Endothelial cell of umbilical vein (primary cell): ENCODE data around the gene CAMK2B. TPM values are rescaled to one million over a fixed set of nuclear protein-coding genes. Genes with fewer than 3 reads are reported as not detected.

ENCODE experiments used
- BruUV-seq: library from RNA; stranded (reverse); fragments of 400-500 nt; replicated peaks from 2 replicates; lab custom pipeline; 2021; lab: Mats Ljungman, UMichigan
- CTCF ChIA-PET: fragments of 300-600, 350-600 bp; sonication (Branson Sonifier 250); formaldehyde crosslinking; loops from one replicate; lab custom pipeline; 2021; ENCODE audit warnings: antibody characterized with exemption, inconsistent platforms; lab: Charles Lee
- POLR2A ChIA-PET: fragments of 300-600, 350-600 bp; sonication (Branson Sonifier 250); formaldehyde crosslinking; loops from one replicate; lab custom pipeline; 2021; ENCODE audit warnings: antibody characterized with exemption, inconsistent platforms; lab: Charles Lee
- DNase-seq: peaks from one replicate; pipeline ENCODE4 v3.0.0-alpha.2; 2011; ENCODE audit warnings: low read depth, low spot score
- FAIRE-seq: peaks from 2 replicates; lab custom pipeline; 2011; peaks lifted over from hg19 to GRCh38; lab: Jason Lieb, UNC
- H2AFZ ChIP-seq: 2 replicates; pipeline ENCODE4 v1.6.0; 2012; ENCODE audit warnings: low read depth, low read length, control low read depth, inconsistent platforms
- H3K27ac ChIP-seq: 2 replicates; pipeline ENCODE4 v1.5.1; 2011; ENCODE audit warnings: low read depth, mild to moderate bottlenecking, control low read depth, low read length, moderate library complexity; ENCODE audit not compliant: insufficient read depth
- H3K27me3 ChIP-seq, 2 experiments: 2 replicates each; pipeline versions ENCODE4 v1.6.0 to v1.6.1; 2011; ENCODE audit warnings: low read length in 2 of 2, mixed read lengths in 1 of 2; ENCODE audit not compliant: control insufficient read depth in 2 of 2, insufficient read depth in 2 of 2
- H3K36me3 ChIP-seq, 2 experiments: 2 replicates in 1 of 2; 3 replicates in 1 of 2; pipeline ENCODE4 v1.5.1; 2011; ENCODE audit warnings: low read length in 2 of 2, mild to moderate bottlenecking in 1 of 2, moderate library complexity in 1 of 2; ENCODE audit not compliant: control insufficient read depth in 2 of 2, insufficient read depth in 2 of 2; ENCODE audit errors: extremely low read depth in 1 of 2
- H3K4me1 ChIP-seq: 3 replicates; pipeline ENCODE4 v1.5.1; 2011; ENCODE audit warnings: mild to moderate bottlenecking, low read length; ENCODE audit not compliant: control insufficient read depth, insufficient read depth; ENCODE audit errors: extremely low read depth
- H3K4me2 ChIP-seq: 2 replicates; pipeline ENCODE4 v1.6.1; 2011; ENCODE audit warnings: low read length, control low read depth, mixed read lengths; ENCODE audit not compliant: insufficient read depth
- H3K4me3 ChIP-seq, 3 experiments: fragments of 200-600 bp in 1 of 3; sonication (generic), shearing (Covaris generic) in 1 of 3; replicated peaks in 1 of 3; 2 replicates each; pipeline ENCODE4 v1.5.1; 2011 to 2016; ENCODE audit warnings: control low read depth in 3 of 3, low read length in 3 of 3, mild to moderate bottlenecking in 2 of 3, inconsistent platforms in 1 of 3, low read depth in 1 of 3, moderate library complexity in 1 of 3; ENCODE audit not compliant: insufficient read depth in 1 of 3
- H3K79me2 ChIP-seq: 2 replicates; pipeline ENCODE4 v1.6.0; 2012; ENCODE audit warnings: low read length, inconsistent platforms; ENCODE audit not compliant: control insufficient read depth, insufficient read depth
- H3K9ac ChIP-seq: replicated peaks from 2 replicates; pipeline ENCODE3; 2011; ENCODE audit warnings: low read length, control low read depth; ENCODE audit not compliant: insufficient read depth; ENCODE audit errors: extremely low read depth
- H3K9me1 ChIP-seq: replicated peaks from 3 replicates; pipeline ENCODE4 v1.6.0; 2011; ENCODE audit warnings: mild to moderate bottlenecking, low read length; ENCODE audit not compliant: control insufficient read depth, insufficient read depth; ENCODE audit errors: extremely low read depth
- H3K9me3 ChIP-seq: replicated peaks from 2 replicates; pipeline ENCODE4 v1.5.1; 2012; ENCODE audit warnings: low read length, inconsistent platforms; ENCODE audit not compliant: control insufficient read depth, insufficient read depth
- H4K20me1 ChIP-seq: replicated peaks from 2 replicates; pipeline ENCODE3; 2011; ENCODE audit warnings: mild to moderate bottlenecking, low read length; ENCODE audit not compliant: control insufficient read depth, insufficient read depth; ENCODE audit errors: extremely low read depth
- CTCF ChIP-seq, 2 donors: IDR thresholded peaks; 1 replicate in 1 of 2; 2 replicates in 1 of 2; pipeline ENCODE4 v1.5.1; 2011; ENCODE audit warnings: low read length in 2 of 2, mild to moderate bottlenecking in 2 of 2, moderate library complexity in 2 of 2, control low read depth in 1 of 2, inconsistent platforms in 1 of 2, low read depth in 1 of 2; ENCODE audit not compliant: insufficient read depth in 1 of 2; ENCODE audit errors: extremely low read depth in 1 of 2
- EZH2 ChIP-seq: IDR thresholded peaks from 2 replicates; pipeline ENCODE4 v1.6.1; 2012; ENCODE audit warnings: borderline replicate concordance, low read depth, mild to moderate bottlenecking, moderate library complexity, low read length, inconsistent platforms; ENCODE audit not compliant: severe bottlenecking
- FOS ChIP-seq: IDR thresholded peaks from 2 replicates; pipeline ENCODE4 v1.6.1; 2011; ENCODE audit warnings: mild to moderate bottlenecking, low read length, moderate library complexity, borderline replicate concordance; ENCODE audit not compliant: insufficient read depth
- GATA2 ChIP-seq: IDR thresholded peaks from 2 replicates; pipeline ENCODE4 v1.7.0; 2011; ENCODE audit warnings: low read depth, mild to moderate bottlenecking, moderate library complexity, mixed read lengths, low read length; ENCODE audit not compliant: insufficient read length, insufficient read depth
- JUN ChIP-seq: IDR thresholded peaks from 2 replicates; pipeline ENCODE4 v1.6.1; 2011; ENCODE audit warnings: borderline replicate concordance, low read depth; ENCODE audit not compliant: insufficient read length, insufficient read depth
- MYC ChIP-seq: IDR thresholded peaks from one replicate; pipeline ENCODE4 v1.6.1; 2011; ENCODE audit warnings: mild to moderate bottlenecking, low read depth, low read length
- POLR2A ChIP-seq: IDR thresholded peaks from 2 replicates; pipeline ENCODE4 v1.6.1; 2012; ENCODE audit warnings: low read depth, mild to moderate bottlenecking, control low read depth, low read length
- POLR2AphosphoS5 ChIP-seq: IDR thresholded peaks from 2 replicates; pipeline ENCODE4 v1.6.1; 2012; ENCODE audit warnings: low read depth, mild to moderate bottlenecking, control low read depth, low read length, moderate library complexity; ENCODE audit not compliant: insufficient read depth
- dilution Hi-C: fragments of 300-500 bp; cut with MboI; formaldehyde crosslinking; loops from one replicate; pipeline ENCODE4 v1.15.0; 2019; ENCODE audit warnings: low sequenced_read_pairs; ENCODE audit not compliant: extremely low pct_ligation_motif_present
- intact Hi-C: fragments of 100-400 bp; cut with micrococcal nuclease; formaldehyde crosslinking; loops from one replicate; pipeline ENCODE4 v1.10.0; 2022
- polyA plus RNA-seq, 4 experiments: library from polyadenylated mRNA; depleted of rRNA in 3 of 4; stranded (reverse) in 3 of 4; unstranded in 1 of 4; fragments of >200 nt; gene quantifications; 2 replicates each; pipeline versions ENCODE4 v1.2.1 to v1.2.3, GENCODE V29; 2011 to 2012; ENCODE audit warnings: missing spikeins in 1 of 4
- total RNA-seq: library from RNA; stranded (reverse); gene quantifications from 2 replicates; pipeline ENCODE4 v1.2.3, GENCODE V29; 2021
- TF ChIP-seq, protein P1 (sequence below): IDR thresholded peaks from 2 replicates; pipeline ENCODE4 v1.6.1; 2011; ENCODE audit not compliant: insufficient read depth, insufficient read length

The CAMK2B gene
- total and polyA plus RNA-seq, 2 donors (not counting 3 experiments of a cell fraction or from before 2014, with no cell fraction given): 0.57 to 1.6 TPM

DNA sequence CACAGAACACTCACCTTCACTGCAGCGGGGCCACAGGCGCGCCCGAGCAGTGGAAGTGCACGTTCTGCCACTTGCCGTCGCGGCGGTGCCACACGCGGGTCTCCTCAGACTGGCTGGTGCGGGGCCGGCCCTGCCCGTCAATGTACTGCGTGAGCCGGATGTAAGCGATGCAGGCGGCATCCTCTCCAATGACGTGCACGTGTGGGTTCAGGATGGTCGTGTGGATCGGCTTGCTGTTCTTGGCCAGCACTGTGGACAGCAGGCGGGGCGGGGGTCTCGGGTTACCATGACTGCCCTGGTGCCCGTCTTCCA lies 105.4 kb downstream of the CAMK2B start:
- Histone ChIP-seq H3K27ac (no peak overlapping the region), H3K79me2 (no peaks in the 10 kb centered on the region), H3K36me3 (no peaks in the 10 kb centered on the region), H3K9ac (no peak overlapping the region), H2AFZ (no peak overlapping the region), H3K27me3 (no peaks in the 10 kb centered on the region), H3K4me3 (no peak overlapping the region), H4K20me1 (no peaks in the 10 kb centered on the region), H3K9me3 (no peaks in the 10 kb centered on the region), H3K4me2 (no peak overlapping the region), H3K4me1 (no peaks in the 10 kb centered on the region), H3K9me1 (no peaks in the 10 kb centered on the region)
- no TSS peak for BruUV-seq
- DNase-seq (no peak), FAIRE-seq (no peak)
- ChIA-PET POLR2A (no interaction called here), CTCF (no interaction called here)
- dilution Hi-C loops (no loop called here), intact Hi-C loops (no loop called here)
- TF ChIP-seq MYC: no peak
- no peak for TF ChIP-seq JUN
- no peak for TF ChIP-seq POLR2A
- no peak for TF ChIP-seq CTCF (IDR thresholded peaks at IDR 0.05; ENCODE audit: extremely low read depth in 1 of 2, insufficient read depth in 1 of 2, low read depth in 1 of 2, low read length in 2 of 2)
- TF ChIP-seq FOS: no peak
- no peak for TF ChIP-seq GATA2
- TF ChIP-seq, protein P1, sequence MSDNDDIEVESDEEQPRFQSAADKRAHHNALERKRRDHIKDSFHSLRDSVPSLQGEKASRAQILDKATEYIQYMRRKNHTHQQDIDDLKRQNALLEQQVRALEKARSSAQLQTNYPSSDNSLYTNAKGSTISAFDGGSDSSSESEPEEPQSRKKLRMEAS: no peak
- no peak for TF ChIP-seq EZH2
- TF ChIP-seq POLR2AphosphoS5: no peak
